Epidermal melanocyte (primary cell): Measurements from ENCODE around the gene DCHS2.

ENCODE experiments used
- DNase-seq: peaks from one replicate; pipeline ENCODE4 v3.0.0; 2011; ENCODE audit warnings: low spot score; ENCODE audit not compliant: insufficient read length

DCHS2 gene

DNA sequence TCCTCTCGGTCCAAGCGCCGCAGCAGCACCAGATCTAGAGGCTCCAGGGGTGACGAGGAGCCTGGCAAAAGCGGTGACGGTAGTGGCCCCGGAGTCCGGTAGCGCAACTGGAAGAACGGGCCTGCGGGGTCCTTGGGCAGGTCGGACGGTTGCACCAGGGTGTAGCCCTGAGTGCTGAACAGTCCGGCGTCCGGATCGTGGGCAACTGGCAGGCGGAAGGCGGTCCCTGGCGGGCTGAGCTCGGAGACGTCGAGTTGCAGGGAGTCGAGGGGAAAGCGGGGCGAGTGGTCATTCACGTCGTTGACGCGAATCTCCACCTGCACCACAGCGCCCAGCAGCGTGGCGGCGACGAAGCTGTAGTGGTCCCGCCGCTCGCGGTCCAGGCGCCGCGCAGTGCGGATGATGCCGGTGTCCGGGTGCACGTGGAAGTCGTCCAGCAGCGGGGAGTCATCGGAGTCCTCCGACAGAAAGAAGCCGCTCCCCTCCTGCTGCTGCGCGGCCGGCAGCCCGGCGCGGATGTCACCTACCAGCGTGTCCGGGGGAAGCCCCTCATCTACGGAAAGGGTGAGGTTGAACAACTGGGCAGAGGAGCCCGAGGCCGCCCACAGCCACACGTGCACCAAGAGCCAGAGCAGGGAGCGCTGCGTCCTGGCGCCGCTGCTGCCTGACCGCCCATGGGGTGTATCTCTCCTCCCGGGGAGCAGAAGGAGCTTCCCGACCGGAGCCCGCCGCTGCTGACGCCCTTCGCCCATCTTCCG lies 837 bp downstream of the DCHS2 start:
- DNase-seq: no peak

DNA sequence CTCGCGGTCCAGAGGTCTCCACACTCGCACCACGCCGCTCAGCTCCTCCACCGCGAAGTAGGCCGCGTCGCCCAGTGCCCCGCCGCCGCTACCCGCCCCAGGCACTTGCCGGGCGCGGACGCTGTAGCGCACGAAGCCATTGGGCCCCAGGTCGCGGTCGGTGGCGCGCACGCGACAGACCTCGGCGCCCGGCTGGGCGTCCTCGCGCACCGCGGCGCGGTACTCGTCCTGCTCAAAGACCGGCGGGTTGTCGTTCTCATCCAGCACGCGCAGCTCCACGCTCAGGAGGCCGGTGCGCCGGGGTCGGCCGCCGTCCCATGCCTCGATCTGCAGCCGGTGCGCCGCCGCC lies 1.4 kb downstream of the DCHS2 start:
- no peak for DNase-seq

DNA sequence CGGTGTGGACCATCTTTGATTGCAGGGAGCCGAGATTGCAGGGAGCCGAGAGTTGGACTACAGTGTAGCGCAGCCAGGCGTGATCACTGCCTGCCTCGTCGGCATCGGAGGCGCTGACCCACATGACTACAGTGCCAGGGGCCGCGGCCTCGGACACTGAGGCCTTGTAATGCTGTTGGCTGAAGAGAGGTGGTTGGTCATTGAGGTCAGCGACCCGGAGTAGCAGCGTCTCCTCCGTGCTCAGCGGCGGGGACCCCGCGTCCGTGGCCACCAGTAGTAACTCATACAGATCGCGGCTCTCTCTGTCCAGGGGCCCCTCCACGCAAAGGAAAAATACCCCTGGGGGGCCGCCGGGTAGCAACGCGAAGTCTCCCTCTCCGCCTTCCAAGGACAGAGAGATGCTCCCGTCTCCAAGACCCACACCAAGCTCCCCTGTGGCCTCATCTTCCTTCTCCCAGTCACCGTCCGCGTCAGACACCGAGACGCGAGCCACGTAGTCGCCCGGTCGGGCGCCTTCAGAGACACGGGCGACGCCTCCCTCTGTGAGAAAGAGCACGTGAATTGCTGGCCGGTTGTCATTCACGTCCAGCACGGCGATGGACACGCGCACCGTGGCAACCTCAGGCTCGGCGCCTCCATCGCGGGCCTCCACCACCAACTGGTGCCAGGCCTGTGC lies 1.9 kb downstream of the DCHS2 start:
- no peak for DNase-seq

DNA sequence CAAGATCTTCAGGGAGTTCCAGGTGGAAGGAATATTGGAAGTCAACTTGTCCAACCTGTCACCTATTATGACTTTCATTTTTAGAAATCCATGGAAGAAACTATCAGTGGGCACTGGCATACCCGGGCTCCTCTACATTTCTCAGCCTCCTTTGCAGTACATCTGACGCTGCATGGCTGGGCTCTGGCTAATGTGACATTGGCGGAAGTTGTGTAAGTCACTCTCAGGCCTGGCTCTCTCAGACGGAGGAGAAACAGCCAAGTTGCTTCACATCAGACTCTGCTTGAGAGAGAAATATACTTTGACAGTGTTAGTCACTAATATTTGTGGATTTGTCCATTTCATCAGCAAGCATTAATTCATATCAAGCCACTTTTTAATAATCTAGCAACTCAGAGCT lies 4.5 kb downstream of the DCHS2 start:
- DNase-seq: no peak

DNA sequence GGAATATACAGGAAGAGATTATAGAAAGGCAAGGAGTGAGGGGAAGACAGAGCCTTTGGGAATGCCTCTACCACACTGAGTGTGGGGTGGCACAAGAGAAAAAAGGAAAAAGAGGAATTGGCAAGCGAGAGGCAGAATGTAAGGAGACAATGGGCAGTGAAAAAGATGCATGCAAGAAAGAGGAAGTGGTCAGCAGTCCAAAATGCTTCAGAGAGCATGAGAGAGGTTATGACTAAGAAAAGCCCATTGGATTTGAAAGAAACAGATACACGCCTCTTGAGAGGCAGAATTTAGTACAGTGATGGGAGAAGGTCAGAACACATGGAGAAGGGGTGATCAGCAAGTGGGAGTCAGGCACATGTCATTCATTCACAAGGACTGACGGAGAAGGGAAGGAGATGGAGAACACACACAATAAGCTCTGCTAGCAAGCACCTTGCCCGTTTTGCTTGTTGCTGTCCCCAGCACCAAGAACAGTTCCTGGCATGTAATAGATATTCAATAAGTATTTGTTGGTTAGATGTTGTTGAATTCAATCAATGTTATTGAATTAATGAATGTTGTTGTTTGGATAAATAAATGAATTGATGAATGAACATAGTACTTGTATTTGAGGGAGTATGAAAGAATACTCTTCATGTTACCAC lies 6.3 kb downstream of the DCHS2 start:
- DNase-seq: no peak

DNA sequence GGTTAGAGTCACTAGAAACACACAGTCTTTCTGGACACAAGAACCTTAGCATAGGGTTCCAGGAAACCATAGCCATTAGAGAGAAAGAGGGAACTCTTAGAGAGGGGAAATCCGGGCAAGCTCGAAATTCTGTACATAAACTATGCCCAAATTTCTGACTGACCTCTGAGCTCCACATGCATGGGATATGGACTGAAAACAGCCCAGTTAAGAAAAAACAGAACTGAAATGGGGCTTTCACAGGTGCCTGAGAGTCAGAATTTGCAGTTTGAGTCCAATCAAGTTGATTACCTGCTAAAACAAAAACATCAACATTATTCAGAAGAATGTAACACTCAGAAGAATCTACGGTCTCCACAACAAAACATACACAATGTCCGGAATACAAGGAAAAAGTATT lies 13.1 kb downstream of the DCHS2 start:
- DNase-seq: no peak

DNA sequence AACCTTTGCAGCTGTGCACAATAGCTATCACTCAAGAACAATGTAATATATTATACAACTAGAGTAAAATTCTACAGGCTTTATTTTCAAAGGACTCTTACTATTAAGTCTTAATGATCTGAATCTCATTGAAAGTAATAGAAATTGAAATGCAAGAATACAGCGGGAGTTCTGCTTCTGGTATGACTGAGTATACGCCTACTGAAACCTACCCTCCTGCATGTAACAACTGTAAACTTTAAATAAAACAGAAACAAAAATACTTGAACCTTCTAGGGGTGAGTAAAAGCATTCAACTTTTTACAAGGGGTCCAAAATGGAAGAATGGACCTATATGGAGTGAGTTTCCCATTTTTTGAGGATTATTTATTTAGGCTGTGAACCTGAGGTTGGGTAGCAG lies 13.5 kb downstream of the DCHS2 start:
- no peak for DNase-seq

DNA sequence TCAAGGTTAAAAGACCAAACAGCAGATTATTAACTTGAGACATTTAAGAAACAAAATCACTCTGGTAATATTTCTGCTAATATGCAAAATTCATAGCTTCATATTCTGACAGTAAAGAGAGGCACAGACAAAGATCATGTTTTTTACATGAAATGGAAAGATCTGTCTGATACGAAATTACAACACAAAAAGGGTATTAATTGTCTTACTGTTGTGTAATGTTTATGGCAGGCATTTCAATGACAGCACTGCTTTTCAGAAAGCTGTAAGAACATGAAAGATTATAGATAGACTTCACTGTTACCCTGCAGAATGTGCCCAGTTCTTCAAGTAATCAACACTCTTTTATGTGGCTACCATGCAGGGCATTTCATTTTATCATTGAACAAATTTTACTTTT lies 15.4 kb downstream of the DCHS2 start:
- no peak for DNase-seq

DNA sequence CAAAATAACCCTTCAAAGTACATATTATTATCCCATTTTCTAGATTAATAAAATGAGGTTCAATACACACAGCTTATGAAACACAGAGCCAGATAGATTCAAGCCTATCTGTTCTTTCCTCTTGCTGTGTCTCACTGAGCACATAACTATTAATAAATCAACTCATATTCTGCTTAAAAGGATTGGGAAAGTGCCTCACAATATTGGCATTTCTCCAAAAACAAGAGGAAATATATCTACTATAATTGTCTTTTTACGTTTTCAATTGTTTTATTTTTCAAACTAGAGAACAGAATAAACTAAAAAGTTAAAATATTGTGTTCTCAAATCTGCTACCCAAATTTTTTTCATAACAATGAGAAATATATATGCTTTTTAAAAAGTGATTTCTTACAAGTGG lies 15.8 kb downstream of the DCHS2 start:
- no peak for DNase-seq

DNA sequence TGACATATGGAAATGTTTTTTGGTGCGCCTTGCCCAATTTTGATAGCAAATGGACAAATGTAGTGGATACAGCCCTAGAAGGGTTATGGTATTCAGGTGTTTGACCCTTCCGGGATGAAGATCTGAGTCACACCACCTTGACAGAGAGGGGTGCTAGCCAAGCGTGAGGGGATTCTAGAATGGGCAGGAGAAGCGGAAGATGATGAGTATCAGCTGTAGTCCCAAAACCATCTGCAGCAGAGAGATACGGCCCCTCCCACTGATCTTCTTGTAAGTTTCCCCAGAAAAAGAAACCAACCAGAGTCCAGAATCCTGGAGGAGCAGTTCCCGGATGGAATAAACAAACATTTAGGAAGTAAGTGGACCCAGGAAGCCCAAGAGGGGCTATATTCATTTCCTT lies 18.1 kb downstream of the DCHS2 start:
- DNase-seq: no peak

DNA sequence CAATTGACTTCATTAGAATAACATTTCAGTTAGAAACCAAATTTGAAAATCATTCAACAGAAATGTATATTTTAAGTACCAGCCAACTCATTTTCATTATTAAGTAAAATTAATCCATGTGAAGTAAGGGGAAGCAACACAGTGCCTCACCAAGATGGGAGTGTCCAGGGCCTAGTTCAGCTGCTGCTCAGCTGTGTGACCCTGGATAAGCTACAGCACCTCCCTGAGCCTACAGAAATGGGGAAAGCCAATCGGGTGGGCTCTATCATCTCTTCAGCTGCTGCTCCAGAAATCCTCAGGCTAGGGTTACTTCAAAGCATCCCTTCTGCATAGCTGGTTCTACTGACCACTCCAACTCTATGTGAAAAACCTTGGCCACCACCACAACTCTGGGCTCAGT lies 18.7 kb downstream of the DCHS2 start:
- no peak for DNase-seq

DNA sequence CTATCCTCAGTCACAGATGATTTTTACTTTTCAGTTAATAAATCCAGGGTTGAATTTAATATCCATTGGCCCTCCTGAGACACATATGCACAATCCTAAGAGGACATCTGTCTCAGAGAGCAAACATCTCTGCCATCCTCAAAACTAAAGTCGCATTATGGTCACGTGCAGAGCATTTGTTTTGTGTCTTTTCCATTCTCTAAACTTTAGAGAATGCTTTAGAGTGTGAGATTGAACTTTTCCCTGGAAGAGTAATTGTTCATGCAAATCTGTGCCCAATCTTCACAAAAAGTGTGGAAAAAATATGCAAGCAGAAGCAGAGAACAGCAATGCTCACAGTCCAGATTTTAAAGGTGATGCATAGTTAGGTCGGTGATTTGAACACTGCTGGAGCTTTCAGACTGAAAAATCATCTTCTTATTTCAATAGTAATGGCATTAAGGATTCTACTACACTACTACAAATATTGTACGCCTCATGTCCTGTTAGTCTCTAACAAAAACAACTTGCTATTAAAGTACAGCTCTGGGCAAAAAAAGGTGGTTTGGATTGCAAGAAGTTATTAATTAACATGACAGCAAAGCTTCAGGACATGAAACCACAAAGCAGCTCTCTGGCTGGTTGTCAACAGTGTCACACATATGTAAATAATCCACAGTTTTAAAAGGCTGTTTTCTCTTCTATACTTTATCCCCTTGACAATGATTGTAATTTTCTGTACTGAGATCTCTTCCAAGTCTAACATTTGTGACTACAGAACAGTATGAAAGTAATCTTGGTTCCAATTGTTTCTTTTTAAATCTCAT lies 19.9 kb downstream of the DCHS2 start:
- DNase-seq: no peak

DNA sequence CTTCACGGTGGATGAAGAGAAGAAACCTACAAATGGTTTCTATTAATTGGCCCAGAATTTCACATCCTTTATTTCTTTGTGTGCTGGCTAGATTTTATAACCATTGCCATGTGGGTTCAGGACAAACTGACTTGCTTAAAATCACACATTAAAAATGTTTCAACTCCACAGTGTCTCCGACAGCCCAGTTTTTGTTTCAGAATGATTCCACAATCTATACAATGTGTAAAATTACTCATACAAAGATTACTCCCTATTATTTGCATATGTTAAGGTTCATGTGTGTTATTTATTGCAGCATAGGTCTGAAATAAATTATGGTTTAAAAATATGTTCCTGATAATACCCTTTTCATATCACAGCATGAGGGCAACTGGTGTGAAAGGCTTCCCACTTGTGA lies 20.6 kb downstream of the DCHS2 start:
- DNase-seq: no peak

DNA sequence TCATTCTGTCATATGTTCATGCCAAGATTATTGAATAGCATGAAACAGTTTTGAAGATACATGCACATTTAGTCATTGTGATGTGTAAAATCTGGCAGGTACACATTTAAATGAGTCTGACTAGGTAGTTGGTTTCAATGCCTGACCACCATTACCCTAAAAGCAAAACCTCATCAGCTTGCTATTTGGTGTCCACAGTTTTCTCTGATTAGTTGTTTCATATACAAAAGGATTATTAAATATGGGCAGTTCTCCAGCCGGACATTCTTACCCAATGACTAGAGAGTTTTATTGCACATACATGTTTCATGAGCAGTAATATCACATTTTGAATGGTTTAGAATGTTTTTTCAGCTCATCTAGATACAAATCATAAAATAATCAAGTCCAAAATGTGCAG lies 23.7 kb downstream of the DCHS2 start:
- DNase-seq: no peak

DNA sequence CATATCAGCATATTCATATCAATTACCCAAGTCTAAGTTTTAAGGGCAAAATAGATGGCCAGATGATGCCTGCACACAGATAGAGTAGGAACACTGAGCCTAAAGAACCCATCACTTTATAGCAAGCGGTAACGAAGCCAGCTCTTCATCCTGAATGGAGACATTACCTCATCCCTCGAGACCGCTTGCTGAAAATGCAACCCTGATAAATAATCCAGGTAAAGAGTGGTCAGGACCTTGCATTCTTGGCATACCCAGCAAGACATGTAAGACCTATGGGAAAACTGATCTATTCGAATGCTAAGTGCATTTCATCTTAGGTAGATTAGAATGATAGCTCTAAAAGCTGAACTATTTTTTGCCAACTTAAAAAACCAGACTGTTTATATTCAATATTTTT lies 25.3 kb downstream of the DCHS2 start:
- DNase-seq: no peak

DNA sequence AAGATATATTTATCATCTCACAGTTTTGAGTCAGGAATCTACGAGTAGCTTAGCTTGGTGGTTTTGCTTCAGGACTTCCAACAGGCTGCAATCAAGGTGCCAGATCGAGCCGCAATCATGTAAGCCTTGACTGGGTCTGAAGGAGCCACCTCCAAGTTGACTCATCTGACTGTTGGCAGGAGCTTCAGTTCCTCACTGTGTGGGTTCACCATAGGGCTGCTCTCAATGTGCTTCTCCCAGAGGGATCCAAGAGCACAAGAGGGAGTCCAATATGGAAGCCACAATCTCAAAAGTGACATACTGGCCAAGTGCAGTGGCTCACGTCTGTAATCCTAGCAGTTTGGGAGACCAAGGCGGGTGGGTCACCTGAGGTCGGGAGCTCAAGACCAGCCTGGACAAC lies 26.5 kb downstream of the DCHS2 start:
- no peak for DNase-seq

DNA sequence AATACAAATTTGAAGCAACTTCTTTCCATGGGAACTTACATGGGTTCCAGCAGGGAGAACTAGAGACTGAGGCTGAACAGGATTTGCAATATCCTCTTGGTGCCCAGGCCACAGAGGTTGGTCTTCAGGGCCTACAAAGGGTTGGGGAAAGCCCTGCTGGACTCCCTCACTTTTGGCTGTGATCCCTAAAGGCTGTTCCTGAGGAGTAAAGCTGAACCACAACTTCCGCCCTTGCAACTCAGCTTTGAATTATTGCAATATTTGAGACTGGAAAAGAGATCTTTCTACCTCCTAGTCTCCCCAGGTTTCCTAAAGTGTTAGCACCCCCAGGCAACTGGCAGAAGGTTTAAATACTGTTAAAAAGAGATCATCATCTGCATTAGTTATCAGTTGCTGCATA lies 26.9 kb downstream of the DCHS2 start:
- DNase-seq: no peak

DNA sequence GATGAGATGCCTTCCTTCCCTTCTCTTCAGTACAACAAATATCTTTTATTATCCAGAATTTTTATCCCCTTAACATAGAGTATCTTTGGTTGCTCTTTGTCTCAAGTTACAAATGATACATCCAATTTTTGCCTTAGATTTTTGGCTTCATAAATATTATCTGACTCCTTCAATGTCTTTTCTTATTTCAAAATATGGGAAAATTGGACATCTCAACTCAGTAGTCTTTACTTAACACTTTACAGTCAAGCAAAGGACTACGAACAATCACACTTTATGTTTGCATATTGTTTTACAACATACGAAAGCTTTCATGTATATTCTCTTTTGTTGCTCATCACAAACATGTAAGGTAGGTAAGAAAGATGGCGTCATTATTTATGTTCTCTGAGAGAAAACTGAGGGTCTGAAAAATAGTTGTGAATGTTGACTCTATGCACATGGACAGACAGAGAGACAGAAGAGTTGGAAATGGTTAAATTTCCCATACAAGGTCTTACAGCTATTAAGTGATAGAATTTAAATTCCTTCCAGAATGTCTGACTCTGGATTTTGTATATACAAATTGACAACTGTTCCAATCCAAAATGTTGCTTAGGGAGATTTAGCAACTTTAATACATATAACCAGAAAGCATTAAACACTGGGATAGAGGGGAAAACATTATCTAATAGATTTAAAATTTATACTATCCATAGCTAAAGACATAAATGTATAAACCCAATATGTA lies 29.4 kb downstream of the DCHS2 start:
- DNase-seq: no peak

DNA sequence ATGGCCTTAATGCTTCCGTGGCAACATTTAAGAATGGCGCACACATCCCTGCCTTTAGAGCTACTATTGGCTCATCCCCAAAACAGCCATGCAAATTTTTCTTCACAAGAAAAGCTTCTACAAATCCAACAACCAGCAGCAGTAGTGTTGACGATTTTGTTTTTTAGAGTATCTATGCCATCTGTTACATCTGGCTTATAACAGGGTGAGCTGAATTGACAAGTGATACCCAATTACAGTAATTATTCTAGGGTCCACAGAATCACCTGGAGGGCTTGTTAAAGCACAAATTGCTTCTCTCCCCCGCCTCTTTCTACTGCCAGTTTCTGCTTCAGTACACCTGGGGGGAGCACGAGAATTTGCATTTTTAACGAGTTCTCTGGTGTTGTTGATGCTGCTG lies 34.1 kb downstream of the DCHS2 start:
- no peak for DNase-seq

DNA sequence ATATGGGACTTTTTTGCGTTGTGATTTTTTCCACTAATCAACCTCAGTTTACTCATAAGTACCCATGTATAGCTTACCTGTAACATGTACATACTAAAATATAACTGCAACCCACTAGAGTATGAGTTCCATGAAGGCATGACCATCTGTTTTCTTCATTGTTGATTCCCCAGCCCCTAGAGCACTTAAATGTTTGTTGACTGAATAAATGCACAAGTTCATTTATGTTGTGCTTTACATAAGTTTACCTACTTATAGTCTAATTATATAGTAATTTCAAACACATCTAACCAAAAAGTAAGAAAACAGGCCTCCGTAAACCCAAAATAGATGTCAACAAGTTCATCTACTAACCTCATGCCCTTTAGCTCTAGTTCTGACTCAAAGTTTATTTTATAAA lies 34.7 kb downstream of the DCHS2 start:
- no peak for DNase-seq

DNA sequence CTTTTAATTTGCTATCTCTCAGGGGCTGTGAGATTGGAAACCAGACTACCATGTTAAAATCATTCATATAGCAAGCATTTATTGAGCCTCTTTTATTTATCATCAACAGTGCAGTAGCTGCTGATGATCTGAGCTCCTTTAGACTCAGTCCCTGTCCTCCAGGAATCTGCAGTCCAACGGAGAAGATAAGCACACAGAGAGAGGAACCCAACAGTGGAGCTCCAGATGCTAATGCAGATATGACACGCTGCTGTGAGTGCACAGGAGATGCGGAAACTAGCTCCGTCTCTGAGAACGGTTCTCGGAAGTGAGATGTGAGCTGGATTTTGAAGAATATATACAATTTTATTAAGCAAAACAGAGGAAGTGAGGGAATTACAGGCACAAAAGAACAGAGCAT lies 35.4 kb downstream of the DCHS2 start:
- no peak for DNase-seq
